Osteocyte (in vitro differentiated cells): ENCODE results near the gene RPUSD4. TPM values are rescaled to one million over a fixed set of nuclear protein-coding genes. Genes with fewer than 3 reads are reported as not detected.

Source experiments
- DNase-seq: peaks from one replicate; pipeline ENCODE4 v3.0.0; 2021; ENCODE audit warnings: mixed read lengths; ENCODE audit not compliant: unreplicated experiment; ENCODE audit errors: extremely low spot score
- H3K27ac Mint-ChIP-seq: one replicate; pipeline ENCODE4 v1.8.0; 2021; ENCODE audit warnings: mild to moderate bottlenecking, mixed read lengths; ENCODE audit not compliant: unreplicated experiment
- H3K27me3 Mint-ChIP-seq: one replicate; pipeline ENCODE4 v1.8.0; 2021; ENCODE audit warnings: mixed read lengths; ENCODE audit not compliant: unreplicated experiment
- H3K36me3 Mint-ChIP-seq: one replicate; pipeline ENCODE4 v1.8.0; 2021; ENCODE audit warnings: mixed read lengths; ENCODE audit not compliant: unreplicated experiment
- H3K4me1 Mint-ChIP-seq: one replicate; pipeline ENCODE4 v1.8.0; 2021; ENCODE audit warnings: mixed read lengths; ENCODE audit not compliant: unreplicated experiment
- H3K4me3 Mint-ChIP-seq: one replicate; pipeline ENCODE4 v1.8.0; 2021; ENCODE audit warnings: mild to moderate bottlenecking, moderate library complexity, mixed read lengths; ENCODE audit not compliant: unreplicated experiment
- H3K9me3 Mint-ChIP-seq: one replicate; pipeline ENCODE4 v1.8.0; 2021; ENCODE audit warnings: mixed read lengths; ENCODE audit not compliant: unreplicated experiment
- total RNA-seq: library from RNA; stranded (reverse); gene quantifications from 2 replicates; pipeline ENCODE4 v1.2.1, GENCODE V29; 2021
- TF ChIP-seq, protein P1 (sequence below): fragments of 200-600 bp; sonication (generic); IDR thresholded peaks from 2 replicates; pipeline ENCODE4 v1.5.0; 2021; ENCODE audit warnings: antibody characterized with exemption, mild to moderate bottlenecking, moderate library complexity

RPUSD4 gene
- total RNA-seq, 1 donor from 2014 or later: 27.1 TPM

DNA sequence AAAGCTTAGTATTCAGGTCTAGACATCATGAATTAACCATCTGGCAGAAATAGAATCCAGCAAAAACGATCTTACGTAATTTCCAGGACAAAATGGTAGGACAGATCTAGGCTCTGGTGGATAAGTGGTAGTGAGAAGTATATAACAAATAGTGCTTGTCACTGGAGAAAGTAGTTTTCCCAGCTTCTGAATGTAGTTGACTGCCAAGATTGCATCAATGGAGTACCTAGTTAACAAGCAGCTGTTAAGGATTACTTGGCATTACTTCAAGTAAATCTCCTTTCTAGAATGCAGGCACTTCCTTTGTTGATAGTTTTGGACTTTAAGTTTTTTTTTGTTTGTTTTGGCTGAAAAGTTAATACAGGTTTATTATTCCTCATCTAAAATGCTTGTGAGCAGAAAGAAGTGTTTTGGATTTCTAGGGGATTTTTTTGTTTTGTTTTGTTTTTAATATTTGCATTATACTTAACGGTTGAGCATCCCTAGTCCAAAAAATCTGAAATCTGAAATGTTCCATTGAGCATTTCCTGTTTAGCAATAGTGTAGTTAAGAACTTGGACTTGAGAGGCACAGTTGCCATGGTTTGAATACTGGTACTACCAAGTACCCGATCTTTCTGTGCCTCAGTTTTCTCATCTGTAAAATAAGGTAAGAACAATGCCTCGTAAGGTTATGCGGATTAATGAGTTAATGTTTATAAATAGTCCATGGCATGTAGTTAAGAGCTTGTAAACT lies 20.4 kb upstream of the RPUSD4 start:
- Mint-ChIP-seq H3K9me3 (no peaks in the 10 kb centered on the region), H3K4me1 (peaks cover 8% of the 10 kb centered on the region), H3K27ac (no peak overlapping the region), H3K36me3 (peaks cover 16% of the 10 kb centered on the region), H3K27me3 (no peaks in the 10 kb centered on the region), H3K4me3 (no peak overlapping the region)
- no peak for DNase-seq
- TF ChIP-seq, protein P1, sequence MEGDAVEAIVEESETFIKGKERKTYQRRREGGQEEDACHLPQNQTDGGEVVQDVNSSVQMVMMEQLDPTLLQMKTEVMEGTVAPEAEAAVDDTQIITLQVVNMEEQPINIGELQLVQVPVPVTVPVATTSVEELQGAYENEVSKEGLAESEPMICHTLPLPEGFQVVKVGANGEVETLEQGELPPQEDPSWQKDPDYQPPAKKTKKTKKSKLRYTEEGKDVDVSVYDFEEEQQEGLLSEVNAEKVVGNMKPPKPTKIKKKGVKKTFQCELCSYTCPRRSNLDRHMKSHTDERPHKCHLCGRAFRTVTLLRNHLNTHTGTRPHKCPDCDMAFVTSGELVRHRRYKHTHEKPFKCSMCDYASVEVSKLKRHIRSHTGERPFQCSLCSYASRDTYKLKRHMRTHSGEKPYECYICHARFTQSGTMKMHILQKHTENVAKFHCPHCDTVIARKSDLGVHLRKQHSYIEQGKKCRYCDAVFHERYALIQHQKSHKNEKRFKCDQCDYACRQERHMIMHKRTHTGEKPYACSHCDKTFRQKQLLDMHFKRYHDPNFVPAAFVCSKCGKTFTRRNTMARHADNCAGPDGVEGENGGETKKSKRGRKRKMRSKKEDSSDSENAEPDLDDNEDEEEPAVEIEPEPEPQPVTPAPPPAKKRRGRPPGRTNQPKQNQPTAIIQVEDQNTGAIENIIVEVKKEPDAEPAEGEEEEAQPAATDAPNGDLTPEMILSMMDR: no peak

DNA sequence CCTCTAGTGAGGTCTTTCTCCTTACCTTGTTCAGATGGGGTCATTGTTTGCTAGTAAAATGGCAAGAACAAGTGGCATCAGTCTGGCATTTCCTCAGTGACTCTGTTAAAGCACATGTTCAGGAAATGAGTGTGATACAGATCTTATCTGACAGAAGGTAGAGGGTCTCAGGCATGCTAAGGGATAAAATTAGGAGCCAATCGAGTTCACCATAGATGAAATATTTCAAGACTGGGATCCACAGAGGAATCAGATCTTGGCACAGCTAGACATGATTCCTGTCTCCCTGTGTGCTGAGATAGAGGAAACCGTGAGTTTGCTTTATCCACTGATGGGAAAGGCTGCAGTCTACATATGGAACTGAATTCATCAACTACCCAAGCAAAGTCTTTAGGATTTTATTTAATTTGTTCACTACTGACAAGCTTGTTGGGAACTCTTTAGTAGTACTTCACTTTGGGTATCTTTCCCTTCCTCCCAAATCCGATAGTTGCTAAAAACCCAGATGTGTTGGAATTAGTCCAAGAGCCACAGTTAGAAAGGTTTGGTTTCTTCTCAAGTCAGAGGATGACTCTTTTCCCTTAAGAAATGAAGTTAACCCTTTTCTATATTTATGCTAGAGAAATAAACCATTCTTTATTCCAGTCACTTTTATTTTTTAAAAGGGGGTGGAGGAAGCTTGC lies 18.5 kb upstream of the RPUSD4 start:
- DNase-seq: no peak
- no peak overlapping the region for H3K27ac Mint-ChIP-seq
- H3K27me3 Mint-ChIP-seq: no peaks in the 10 kb centered on the region
- peaks cover 8% of the 10 kb centered on the region for H3K4me1 Mint-ChIP-seq
- TF ChIP-seq, protein P1: no peak
- H3K9me3 Mint-ChIP-seq: no peaks in the 10 kb centered on the region
- H3K36me3 Mint-ChIP-seq: peaks cover 5% of the 10 kb centered on the region
- H3K4me3 Mint-ChIP-seq: no peak overlapping the region

DNA sequence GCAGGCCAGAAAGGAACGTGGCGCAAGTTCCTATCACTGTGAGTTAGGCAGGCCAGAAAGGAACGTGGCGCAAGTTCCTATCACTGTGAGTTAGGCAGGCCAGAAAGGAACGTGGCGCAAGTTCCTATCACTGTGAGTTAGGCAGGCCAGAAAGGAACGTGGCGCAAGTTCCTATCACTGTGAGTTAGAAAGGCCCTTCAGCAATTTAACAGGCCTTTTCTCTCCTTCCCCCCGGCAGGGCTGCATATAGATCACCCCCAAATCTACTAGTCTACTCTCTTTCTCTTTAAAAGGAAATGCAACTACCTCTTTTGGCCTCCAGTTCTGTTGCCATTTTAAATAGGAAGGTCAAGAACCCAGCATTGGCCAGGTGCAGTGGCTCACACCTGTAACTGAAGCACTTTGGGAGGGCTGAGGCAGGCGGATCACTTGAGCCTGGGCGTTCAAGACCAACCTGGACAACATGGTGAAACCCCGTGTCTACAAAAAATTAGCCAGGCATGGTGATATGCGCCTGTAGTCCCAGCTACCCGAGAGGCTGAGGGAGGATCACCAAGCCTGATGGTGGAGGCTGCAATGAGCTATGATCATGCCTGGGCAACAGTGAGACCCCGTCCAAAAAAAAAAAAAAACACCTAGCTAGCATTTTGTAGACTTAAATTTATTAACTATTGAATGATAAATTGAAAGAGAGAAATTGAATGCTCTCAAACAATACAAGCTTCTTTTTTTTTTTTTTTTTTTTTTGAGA lies 15.1 kb upstream of the RPUSD4 start:
- Mint-ChIP-seq H3K4me1 (peaks cover 8% of the 10 kb centered on the region), H3K4me3 (no peak overlapping the region), H3K27ac (no peak overlapping the region), H3K27me3 (no peaks in the 10 kb centered on the region), H3K9me3 (no peaks in the 10 kb centered on the region), H3K36me3 (peaks cover 3% of the 10 kb centered on the region)
- TF ChIP-seq, protein P1: no peak
- DNase-seq: no peak

DNA sequence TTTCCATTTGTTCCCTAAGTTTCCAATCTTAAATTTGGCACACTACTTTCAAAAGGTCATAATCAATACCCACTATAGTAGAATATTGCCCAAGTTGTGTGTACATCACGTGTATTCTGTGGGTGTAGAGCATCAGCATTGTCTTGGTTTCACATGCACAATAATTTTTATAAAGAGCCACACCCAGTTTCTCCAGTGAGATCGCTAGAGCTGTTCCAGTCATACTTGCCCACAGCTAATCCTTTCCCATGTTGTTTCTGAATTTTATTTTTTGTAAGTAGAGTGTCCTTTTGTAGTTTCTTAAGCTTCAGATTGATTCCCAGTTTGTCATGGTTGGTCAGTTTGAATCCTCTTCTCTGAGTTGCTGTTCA lies 13.8 kb upstream of the RPUSD4 start:
- H3K27ac Mint-ChIP-seq: no peak overlapping the region
- no peaks in the 10 kb centered on the region for H3K9me3 Mint-ChIP-seq

More for the DNA sequence above, 13.8 kb upstream of the RPUSD4 start:
- H3K36me3 Mint-ChIP-seq: no peaks in the 10 kb centered on the region
- no peak overlapping the region for H3K4me3 Mint-ChIP-seq
- TF ChIP-seq, protein P1: no peak
- no peak for DNase-seq
- no peaks in the 10 kb centered on the region for H3K27me3 Mint-ChIP-seq
- H3K4me1 Mint-ChIP-seq: peaks cover 6% of the 10 kb centered on the region
